WTC11 (cell line): ENCODE results near the gene MADCAM1.

ENCODE experiments used
- ATF1 ChIP-seq: sonication (generic); formaldehyde crosslinking; IDR thresholded peaks from 2 replicates; pipeline ENCODE4 v1.8.1; 2023; ENCODE audit warnings: mild to moderate bottlenecking, moderate library complexity, missing genetic modification reagents
- CREB1 ChIP-seq: sonication (generic); formaldehyde crosslinking; IDR thresholded peaks from 2 replicates; pipeline ENCODE4 v1.8.0; 2023; ENCODE audit warnings: mild to moderate bottlenecking, missing genetic modification reagents
- CTCF ChIP-seq: fragments of 200-600 bp; IDR thresholded peaks from 2 replicates; pipeline ENCODE4 v1.8.0; 2022; ENCODE audit warnings: antibody characterized with exemption
- ELF4 ChIP-seq: sonication (generic); formaldehyde crosslinking; IDR thresholded peaks from 2 replicates; pipeline ENCODE4 v1.8.1; 2022; ENCODE audit warnings: low read depth, mild to moderate bottlenecking, moderate library complexity, missing genetic modification reagents
- FOXP4 ChIP-seq: sonication (generic); formaldehyde crosslinking; IDR thresholded peaks from 2 replicates; pipeline ENCODE4 v1.8.0; 2022; ENCODE audit warnings: mild to moderate bottlenecking, missing genetic modification reagents
- NR3C1 ChIP-seq: sonication (generic); formaldehyde crosslinking; conservative IDR thresholded peaks from 2 replicates; pipeline ENCODE4 v1.8.1; 2023; ENCODE audit warnings: low read depth, mild to moderate bottlenecking, missing genetic modification reagents
- RELA ChIP-seq: sonication (generic); formaldehyde crosslinking; IDR thresholded peaks from 2 replicates; pipeline ENCODE4 v1.8.1; 2022; ENCODE audit warnings: missing genetic modification reagents, mild to moderate bottlenecking, borderline replicate concordance
- SOX15 ChIP-seq: fragments of 250-450 bp; sonication (Bioruptor Pico); IDR thresholded peaks from 2 replicates; pipeline ENCODE4 v1.9.0; 2021; ENCODE audit warnings: mild to moderate bottlenecking
- ZNF396 ChIP-seq: fragments of 250-450 bp; sonication (Bioruptor Pico); IDR thresholded peaks from 2 replicates; pipeline ENCODE4 v1.8.0; 2021; ENCODE audit warnings: mild to moderate bottlenecking, moderate library complexity, borderline replicate concordance
- ZSCAN18 ChIP-seq: fragments of 250-450 bp; sonication (Bioruptor Pico); IDR thresholded peaks from 2 replicates; pipeline ENCODE4 v2.1.2; 2022; ENCODE audit warnings: mild to moderate bottlenecking, moderate library complexity

GRCh38 chr19:472005-472858 is 24.1 kb upstream of the MADCAM1 start:
- TF ChIP-seq ATF1 (CRISPR knock-in tag) (no peak), ELF4 (CRISPR knock-in tag) (no peak), ZSCAN18 (CRISPR knock-in tag) (no peak), CTCF (no peak), NR3C1 (CRISPR knock-in tag) (no peak), SOX15 (CRISPR knock-in tag) (no peak), FOXP4 (CRISPR knock-in tag) (no peak), CREB1 (CRISPR knock-in tag) (no peak), RELA (CRISPR knock-in tag) (no peak), ZNF396 (no peak)
